Stomach (tissue), 9 donors: ENCODE data around the gene FN3K. TPM values are rescaled to one million over a fixed set of nuclear protein-coding genes. Genes with fewer than 3 reads are reported as not detected.

Source experiments
- DNase-seq, 2 donors: peaks; one replicate each; pipeline versions ENCODE4 v3.0.0 to v3.0.0-alpha.2; 2013 to 2019
- H3K27ac ChIP-seq, 5 donors: fragments of 200-600 bp in 4 of 5; sonication (generic) in 4 of 5; one replicate each; pipeline ENCODE4 v1.5.1; 2013 to 2019; ENCODE audit warnings: mild to moderate bottlenecking in 1 of 5, moderate library complexity in 1 of 5
- H3K27me3 ChIP-seq, 3 donors: fragments of 200-600 bp; sonication (generic); one replicate each; pipeline ENCODE4 v1.5.1; 2017 to 2019; ENCODE audit warnings: mixed run types in 1 of 3
- H3K36me3 ChIP-seq, 4 donors: fragments of 200-600 bp; sonication (generic); 1 replicate in 3 of 4; 2 replicates in 1 of 4; pipeline ENCODE4 v1.5.1; 2016 to 2019
- H3K4me1 ChIP-seq, 4 donors: fragments of 200-600 bp; sonication (generic); one replicate each; pipeline ENCODE4 v1.5.1; 2016 to 2019
- H3K4me3 ChIP-seq, 4 donors: fragments of 200-600 bp; sonication (generic) in 3 of 4; one replicate each; pipeline ENCODE4 v1.5.1; 2016 to 2019; ENCODE audit warnings: mild to moderate bottlenecking in 1 of 4
- H3K9me3 ChIP-seq, 4 donors: fragments of 200-600 bp; sonication (generic); one replicate each; pipeline ENCODE4 v1.5.1; 2016 to 2019
- CTCF ChIP-seq, 7 experiments: fragments of 450-650 bp in 4 of 7; fragments of 200-600 bp in 3 of 7; sonication (generic) in 3 of 7; IDR thresholded peaks; one replicate each; pipeline ENCODE4 v1.5.1; 2016 to 2019; ENCODE audit warnings: antibody characterized with exemption in 7 of 7, control low read depth in 2 of 7, mild to moderate bottlenecking in 1 of 7
- EP300 ChIP-seq: sonication (generic); formaldehyde crosslinking; IDR thresholded peaks from one replicate; pipeline ENCODE4 v1.6.1; 2017; ENCODE audit warnings: antibody characterized with exemption
- POLR2A ChIP-seq, 4 donors: fragments of 450-650 bp; IDR thresholded peaks; one replicate each; pipeline ENCODE4 v1.6.1; 2016; ENCODE audit warnings: antibody characterized with exemption in 4 of 4, control low read depth in 2 of 4, mild to moderate bottlenecking in 1 of 4, moderate library complexity in 1 of 4
- POLR2AphosphoS5 ChIP-seq, 3 donors: sonication (generic); formaldehyde crosslinking; IDR thresholded peaks; one replicate each; pipeline ENCODE4 v1.6.1; 2016; ENCODE audit warnings: antibody characterized with exemption in 3 of 3
- WGBS, 5 donors: extraction: QIAGEN DNeasy Blood & Tissue Kit in 3 of 5; methylation state at CpG; one replicate each; pipeline versions ENCODE4 v1.1.5 to v1.1.7; 2013 to 2018; 5-methylcytosine and 5-hydroxymethylcytosine counted together
- intact Hi-C: fragments of 100-400 bp; cut with DNase I; formaldehyde crosslinking; loops from one replicate; pipeline ENCODE4 v1.15.1; 2023; ENCODE audit warnings: low total_unique reads
- polyA plus RNA-seq, 3 donors: library from polyadenylated mRNA; stranded (reverse); fragments of 200-250 nt; gene quantifications; one replicate each; pipeline ENCODE4 v1.2.3, GENCODE V29; 2013
- total RNA-seq, 5 donors: library from RNA; depleted of rRNA; stranded (reverse); fragments of >200 nt; gene quantifications; one replicate each; pipeline versions ENCODE4 v1.1.0 to v1.2.3, GENCODE V29; 2014 to 2016
- donor health status: healthy with polysubstance abuse.
- donor health status: Bipolar disorder and iron deficiency.
- donor health status: healthy.

Gene FN3K
- total and polyA plus RNA-seq, 8 donors = 13.0 to 59.5 (median 16.4) TPM

DNA sequence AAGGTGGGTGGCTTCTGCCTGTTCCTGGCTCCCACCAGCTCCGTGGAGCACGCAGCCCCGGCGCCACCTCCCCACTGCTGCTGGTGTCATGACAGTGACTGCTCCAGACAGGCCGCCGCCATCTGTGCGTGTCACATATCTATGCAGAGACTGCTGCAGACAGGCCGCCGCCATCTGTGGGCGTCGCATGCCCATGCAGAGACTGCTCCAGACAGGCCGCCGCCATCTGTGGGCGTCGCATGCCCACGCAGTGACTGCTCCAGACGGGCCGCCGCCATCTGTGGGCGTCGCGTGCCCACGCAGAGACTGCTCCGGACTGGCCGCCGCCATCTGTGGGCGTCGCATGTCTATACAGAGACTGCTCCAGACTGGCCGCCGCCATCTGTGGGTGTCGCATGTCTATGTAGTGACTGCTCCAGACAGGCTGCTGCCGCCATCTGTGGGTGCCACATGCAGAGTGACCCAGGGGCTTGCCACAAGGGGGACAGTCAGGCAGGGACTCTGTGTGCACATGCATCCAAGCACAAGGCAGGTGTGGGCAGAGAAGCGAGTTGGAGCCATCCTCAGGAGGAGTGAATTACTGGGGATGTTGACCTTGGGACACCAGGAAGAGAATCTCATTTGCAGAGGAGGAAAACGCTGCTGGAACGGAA lies 22.2 kb upstream of the FN3K start:
- H3K27ac ChIP-seq = no peak overlapping the region
- H3K36me3 ChIP-seq = no peaks in the 10 kb centered on the region
- 87 to 93% (median 92%) methylated on average over 23 to 35 of the region's 35 CpGs for WGBS, 5 donors
- peaks cover 17 to 22% (median 21%) of the 10 kb centered on the region in 4 donors for H3K4me1 ChIP-seq
- H3K27me3 ChIP-seq = peaks cover 0 to 7% (median 0%) of the 10 kb centered on the region in 3 donors
- no peak overlapping the region for H3K4me3 ChIP-seq
- intact Hi-C loops = no loop called here
- no peak for TF ChIP-seq POLR2AphosphoS5 (IDR thresholded peaks at IDR 0.05)
- TF ChIP-seq CTCF (IDR thresholded peaks at IDR 0.05) = no peak
- no peak for TF ChIP-seq POLR2A (IDR thresholded peaks at IDR 0.05)
- no peak for TF ChIP-seq EP300
- H3K9me3 ChIP-seq = no peaks in the 10 kb centered on the region
- DNase-seq = no peak

DNA sequence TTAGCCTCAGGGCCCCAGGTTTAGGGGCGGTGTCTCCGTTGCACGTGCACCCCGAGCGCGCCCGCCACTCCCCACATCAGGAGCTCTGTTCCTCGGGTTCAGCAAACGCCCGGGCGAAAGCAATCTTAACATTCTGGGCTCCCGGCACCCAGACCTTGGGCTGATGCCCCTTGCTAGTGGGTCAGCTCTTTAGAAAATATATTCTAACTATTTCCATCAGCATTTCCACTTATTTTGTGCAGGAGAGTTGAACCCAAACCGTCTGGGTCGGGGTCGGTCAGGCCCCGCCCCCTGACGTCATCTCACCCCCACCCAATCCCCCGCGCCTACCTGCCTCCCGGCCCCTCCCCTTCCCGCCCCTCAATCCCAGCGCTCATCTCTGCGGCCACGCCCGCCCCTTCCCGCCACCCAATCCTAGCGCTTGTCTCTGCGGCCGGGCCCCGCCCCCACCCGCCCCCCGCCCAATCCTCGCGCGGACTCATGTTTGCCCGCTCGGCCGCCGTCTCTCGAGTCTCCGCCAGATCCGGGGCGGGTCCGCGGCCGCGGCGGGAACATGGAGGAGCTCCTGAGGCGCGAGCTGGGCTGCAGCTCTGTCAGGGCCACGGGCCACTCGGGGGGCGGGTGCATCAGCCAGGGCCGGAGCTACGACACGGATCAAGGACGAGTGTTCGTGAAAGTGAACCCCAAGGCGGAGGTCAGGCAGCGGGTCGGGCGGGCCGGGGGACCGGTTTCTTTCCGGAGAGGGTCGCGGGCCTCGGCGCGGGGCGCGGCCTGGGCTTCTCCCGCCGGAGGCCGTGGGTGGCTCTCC lies 19.0 kb upstream of the FN3K start, which contains the start of gene FN3KRP:
TSS of gene FN3KRP (plus strand) at position 504 of the 808 bp plus-strand sequence. CDS start at position 554, 50 bp downstream.
- peak; percentile 97 to 99 for DNase-seq
- 0 to 1% (median 1%) methylated on average over 26 to 75 of the region's 75 CpGs for WGBS, 5 donors
- H3K4me3 ChIP-seq = peak within 1 kb of the TSS; percentile 83 to 98 (median 88)
- H3K36me3 ChIP-seq = peaks cover 8 to 31% (median 30%) of the 10 kb centered on the region in 4 donors
- peaks cover 17 to 29% (median 25%) of the 10 kb centered on the region in 4 donors for H3K4me1 ChIP-seq
- no peaks in the 10 kb centered on the region for H3K9me3 ChIP-seq
- H3K27ac ChIP-seq = peak within 1 kb of the TSS; percentile 76 to 85 (median 80)
- intact Hi-C loops = no loop called here
- TF ChIP-seq EP300 (no peak), POLR2AphosphoS5 (IDR thresholded peaks at IDR 0.05) (peak; percentile 58 to 83 (median 82)), POLR2A (IDR thresholded peaks at IDR 0.05) (peak in 1 of 4 donors; percentile 12), CTCF (IDR thresholded peaks at IDR 0.05) (no peak)
- H3K27me3 ChIP-seq = no peaks in the 10 kb centered on the region

GRCh38 chr17:82718986-82719685 lies 16.3 kb upstream of the FN3K start:
- intact Hi-C loops = no loop called here
- peaks cover 15 to 58% (median 57%) of the 10 kb centered on the region in 4 donors for H3K36me3 ChIP-seq
- DNase-seq = no peak
- WGBS, 5 donors = 94 to 97% (median 94%) methylated on average over 11 to 18 of the region's 18 CpGs
- TF ChIP-seq POLR2AphosphoS5 (IDR thresholded peaks at IDR 0.05) = no peak
- H3K27me3 ChIP-seq = no peaks in the 10 kb centered on the region
- H3K9me3 ChIP-seq = no peaks in the 10 kb centered on the region
- no peak overlapping the region for H3K27ac ChIP-seq
- peaks cover 17 to 29% (median 25%) of the 10 kb centered on the region in 4 donors for H3K4me1 ChIP-seq
- H3K4me3 ChIP-seq = no peak overlapping the region

DNA sequence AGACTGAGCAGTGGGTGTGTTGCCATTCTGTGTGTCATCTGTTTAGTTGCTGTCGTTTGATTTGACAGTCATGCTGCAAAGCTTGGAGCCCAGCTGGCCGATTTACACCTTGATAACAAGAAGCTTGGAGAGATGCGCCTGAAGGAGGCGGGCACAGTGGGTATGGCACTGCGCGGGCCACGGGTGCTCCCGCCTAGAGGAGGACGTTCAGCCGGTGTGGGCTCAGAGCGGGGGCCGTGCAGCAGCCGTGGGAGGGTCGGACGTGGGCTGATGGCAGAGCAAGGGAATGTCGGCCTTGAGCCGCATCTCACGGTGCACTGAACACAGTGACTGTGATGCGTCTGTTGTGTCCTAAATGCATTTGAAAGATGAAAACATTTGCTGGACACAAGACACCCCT lies 15.2 kb upstream of the FN3K start:
- peaks cover 15 to 67% (median 64%) of the 10 kb centered on the region in 4 donors for H3K36me3 ChIP-seq
- DNase-seq = no peak

More for the DNA sequence above, 15.2 kb upstream of the FN3K start:
- Histone ChIP-seq H3K27ac (no peak overlapping the region), H3K27me3 (no peaks in the 10 kb centered on the region), H3K9me3 (no peaks in the 10 kb centered on the region), H3K4me1 (peaks cover 17 to 29% (median 25%) of the 10 kb centered on the region in 4 donors), H3K4me3 (no peak overlapping the region)
- TF ChIP-seq CTCF (IDR thresholded peaks at IDR 0.05) (no peak), POLR2A (IDR thresholded peaks at IDR 0.05) (no peak), EP300 (no peak), POLR2AphosphoS5 (IDR thresholded peaks at IDR 0.05) (no peak)
- intact Hi-C loops = no loop called here
- 90 to 96% (median 95%) methylated on average over 13 to 19 of the region's 19 CpGs for WGBS, 5 donors
